ENCODE data around the gene STIMATE.

STIMATE gene

DNA sequence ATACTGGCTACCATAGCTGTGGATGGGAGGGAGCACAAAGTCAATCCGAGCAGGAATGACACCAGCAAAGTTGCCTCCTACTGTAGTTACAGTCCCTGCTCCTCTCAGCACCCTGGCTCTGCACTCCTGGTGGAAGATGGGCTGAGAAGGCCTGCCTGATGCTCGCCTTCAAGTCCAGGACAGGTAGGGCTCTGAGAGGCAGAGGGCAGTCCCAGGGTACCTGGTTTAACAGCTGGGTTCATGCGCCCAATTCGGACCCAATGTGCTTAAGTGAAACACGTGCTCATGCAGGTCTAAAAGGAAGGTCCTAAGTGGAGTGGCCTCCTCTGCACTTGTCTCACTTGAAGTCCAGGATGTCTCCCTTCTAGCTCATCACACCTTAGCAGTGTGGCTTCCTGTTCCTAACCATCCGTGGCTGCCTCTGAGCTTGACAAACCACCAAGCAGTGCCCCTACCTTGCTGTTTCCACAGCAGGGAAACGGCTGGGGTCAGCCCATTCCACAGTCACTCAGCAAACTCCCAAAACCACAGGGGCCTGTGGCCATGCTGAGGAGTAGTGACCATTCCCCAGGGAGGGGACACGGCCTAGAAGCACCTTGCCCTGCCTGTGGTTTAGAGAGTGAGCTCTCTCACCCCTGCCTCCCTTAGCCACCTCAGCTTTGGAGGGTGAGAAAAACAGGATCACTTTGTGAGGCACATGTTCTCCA lies 58.6 kb downstream of the STIMATE start:
- Histone ChIP-seq H3K4me1 (ENCODE audit: control insufficient read depth, insufficient read depth, low read length) (no peaks in the 10 kb centered on the region), H3K9me3 (ENCODE audit: control insufficient read depth, insufficient read depth, low read depth, low read length) (no peaks in the 10 kb centered on the region), H3K36me3 (ENCODE audit: control insufficient read depth in 2 of 2, insufficient read depth in 1 of 2, low read length in 2 of 2) (peaks cover 0 to 46% of the 10 kb centered on the region in 2 experiments; a peak in 1 of 3 replicates), H3K4me3 (ENCODE audit: low read depth, low read length) (no peak overlapping the region), H3K27ac (ENCODE audit: extremely low read depth, low read depth, low read length) (no peak overlapping the region)
- ChIA-PET POLR2A (no interaction called here), CTCF (interaction anchor here (1.1 kb wide), 1 partner anchor 40 kb away, joined by 4 read pairs; no protein-coding TSS in a partner anchor)
- TF ChIP-seq, protein P1, sequence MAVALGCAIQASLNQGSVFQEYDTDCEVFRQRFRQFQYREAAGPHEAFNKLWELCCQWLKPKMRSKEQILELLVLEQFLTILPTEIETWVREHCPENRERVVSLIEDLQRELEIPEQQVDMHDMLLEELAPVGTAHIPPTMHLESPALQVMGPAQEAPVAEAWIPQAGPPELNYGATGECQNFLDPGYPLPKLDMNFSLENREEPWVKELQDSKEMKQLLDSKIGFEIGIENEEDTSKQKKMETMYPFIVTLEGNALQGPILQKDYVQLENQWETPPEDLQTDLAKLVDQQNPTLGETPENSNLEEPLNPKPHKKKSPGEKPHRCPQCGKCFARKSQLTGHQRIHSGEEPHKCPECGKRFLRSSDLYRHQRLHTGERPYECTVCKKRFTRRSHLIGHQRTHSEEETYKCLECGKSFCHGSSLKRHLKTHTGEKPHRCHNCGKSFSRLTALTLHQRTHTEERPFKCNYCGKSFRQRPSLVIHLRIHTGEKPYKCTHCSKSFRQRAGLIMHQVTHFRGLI (tag by site-specific recombination; IDR thresholded peaks at IDR 0.05), result no peak
- no peak for TF ChIP-seq ZNF175 (tag by site-specific recombination; IDR thresholded peaks at IDR 0.05)
- TF ChIP-seq ZIC2 (tag by site-specific recombination; IDR thresholded peaks at IDR 0.05), result peak; percentile 45
- TF ChIP-seq, protein P2, sequence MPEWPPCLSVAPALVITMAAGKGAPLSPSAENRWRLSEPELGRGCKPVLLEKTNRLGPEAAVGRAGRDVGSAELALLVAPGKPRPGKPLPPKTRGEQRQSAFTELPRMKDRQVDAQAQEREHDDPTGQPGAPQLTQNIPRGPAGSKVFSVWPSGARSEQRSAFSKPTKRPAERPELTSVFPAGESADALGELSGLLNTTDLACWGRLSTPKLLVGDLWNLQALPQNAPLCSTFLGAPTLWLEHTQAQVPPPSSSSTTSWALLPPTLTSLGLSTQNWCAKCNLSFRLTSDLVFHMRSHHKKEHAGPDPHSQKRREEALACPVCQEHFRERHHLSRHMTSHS (tag by site-specific recombination; IDR thresholded peaks at IDR 0.05), result no peak

DNA sequence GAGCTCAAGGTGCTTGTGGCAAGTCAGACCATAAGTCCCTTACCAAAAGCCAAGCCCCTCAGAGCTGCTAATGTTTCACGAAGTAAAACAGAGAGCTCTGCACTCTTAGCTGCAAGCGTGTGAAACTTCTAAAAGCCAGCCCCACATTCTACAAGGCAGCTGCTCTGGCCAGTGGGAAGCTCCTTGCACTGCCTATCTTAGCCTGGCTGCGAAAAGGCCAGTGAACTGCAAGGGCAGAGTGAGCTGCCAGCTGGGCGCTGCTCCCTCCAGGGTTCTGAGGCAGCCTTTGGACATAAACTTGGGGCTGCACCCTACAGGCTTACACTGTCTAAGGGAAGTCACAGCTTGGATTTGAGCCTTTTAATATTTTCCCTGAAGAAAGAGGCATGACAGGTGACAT lies 60.4 kb downstream of the STIMATE start:
- H3K4me3 ChIP-seq (ENCODE audit: low read depth, low read length), result no peak overlapping the region
- peaks cover under 1% of the 10 kb centered on the region; the same call in 1 of the 2 replicates for H3K4me1 ChIP-seq (ENCODE audit: control insufficient read depth, insufficient read depth, low read length)
- TF ChIP-seq, protein P3, sequence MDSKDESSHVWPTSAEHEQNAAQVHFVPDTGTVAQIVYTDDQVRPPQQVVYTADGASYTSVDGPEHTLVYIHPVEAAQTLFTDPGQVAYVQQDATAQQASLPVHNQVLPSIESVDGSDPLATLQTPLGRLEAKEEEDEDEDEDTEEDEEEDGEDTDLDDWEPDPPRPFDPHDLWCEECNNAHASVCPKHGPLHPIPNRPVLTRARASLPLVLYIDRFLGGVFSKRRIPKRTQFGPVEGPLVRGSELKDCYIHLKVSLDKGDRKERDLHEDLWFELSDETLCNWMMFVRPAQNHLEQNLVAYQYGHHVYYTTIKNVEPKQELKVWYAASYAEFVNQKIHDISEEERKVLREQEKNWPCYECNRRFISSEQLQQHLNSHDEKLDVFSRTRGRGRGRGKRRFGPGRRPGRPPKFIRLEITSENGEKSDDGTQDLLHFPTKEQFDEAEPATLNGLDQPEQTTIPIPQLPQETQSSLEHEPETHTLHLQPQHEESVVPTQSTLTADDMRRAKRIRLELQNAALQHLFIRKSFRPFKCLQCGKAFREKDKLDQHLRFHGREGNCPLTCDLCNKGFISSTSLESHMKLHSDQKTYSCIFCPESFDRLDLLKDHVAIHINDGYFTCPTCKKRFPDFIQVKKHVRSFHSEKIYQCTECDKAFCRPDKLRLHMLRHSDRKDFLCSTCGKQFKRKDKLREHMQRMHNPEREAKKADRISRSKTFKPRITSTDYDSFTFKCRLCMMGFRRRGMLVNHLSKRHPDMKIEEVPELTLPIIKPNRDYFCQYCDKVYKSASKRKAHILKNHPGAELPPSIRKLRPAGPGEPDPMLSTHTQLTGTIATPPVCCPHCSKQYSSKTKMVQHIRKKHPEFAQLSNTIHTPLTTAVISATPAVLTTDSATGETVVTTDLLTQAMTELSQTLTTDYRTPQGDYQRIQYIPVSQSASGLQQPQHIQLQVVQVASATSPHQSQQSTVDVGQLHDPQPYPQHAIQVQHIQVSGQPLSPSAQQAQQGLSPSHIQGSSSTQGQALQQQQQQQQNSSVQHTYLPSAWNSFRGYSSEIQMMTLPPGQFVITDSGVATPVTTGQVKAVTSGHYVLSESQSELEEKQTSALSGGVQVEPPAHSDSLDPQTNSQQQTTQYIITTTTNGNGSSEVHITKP (tag by site-specific recombination; IDR thresholded peaks at IDR 0.05), result no peak
- TF ChIP-seq, protein P4, sequence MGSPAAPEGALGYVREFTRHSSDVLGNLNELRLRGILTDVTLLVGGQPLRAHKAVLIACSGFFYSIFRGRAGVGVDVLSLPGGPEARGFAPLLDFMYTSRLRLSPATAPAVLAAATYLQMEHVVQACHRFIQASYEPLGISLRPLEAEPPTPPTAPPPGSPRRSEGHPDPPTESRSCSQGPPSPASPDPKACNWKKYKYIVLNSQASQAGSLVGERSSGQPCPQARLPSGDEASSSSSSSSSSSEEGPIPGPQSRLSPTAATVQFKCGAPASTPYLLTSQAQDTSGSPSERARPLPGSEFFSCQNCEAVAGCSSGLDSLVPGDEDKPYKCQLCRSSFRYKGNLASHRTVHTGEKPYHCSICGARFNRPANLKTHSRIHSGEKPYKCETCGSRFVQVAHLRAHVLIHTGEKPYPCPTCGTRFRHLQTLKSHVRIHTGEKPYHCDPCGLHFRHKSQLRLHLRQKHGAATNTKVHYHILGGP (tag by site-specific recombination; IDR thresholded peaks at IDR 0.05), result no peak
- TF ChIP-seq, protein P5, sequence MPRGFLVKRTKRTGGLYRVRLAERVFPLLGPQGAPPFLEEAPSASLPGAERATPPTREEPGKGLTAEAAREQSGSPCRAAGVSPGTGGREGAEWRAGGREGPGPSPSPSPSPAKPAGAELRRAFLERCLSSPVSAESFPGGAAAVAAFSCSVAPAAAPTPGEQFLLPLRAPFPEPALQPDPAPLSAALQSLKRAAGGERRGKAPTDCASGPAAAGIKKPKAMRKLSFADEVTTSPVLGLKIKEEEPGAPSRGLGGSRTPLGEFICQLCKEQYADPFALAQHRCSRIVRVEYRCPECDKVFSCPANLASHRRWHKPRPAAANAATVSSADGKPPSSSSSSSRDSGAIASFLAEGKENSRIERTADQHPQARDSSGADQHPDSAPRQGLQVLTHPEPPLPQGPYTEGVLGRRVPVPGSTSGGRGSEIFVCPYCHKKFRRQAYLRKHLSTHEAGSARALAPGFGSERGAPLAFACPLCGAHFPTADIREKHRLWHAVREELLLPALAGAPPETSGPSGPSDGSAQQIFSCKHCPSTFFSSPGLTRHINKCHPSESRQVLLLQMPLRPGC (tag by site-specific recombination; IDR thresholded peaks at IDR 0.05), result no peak
- TF ChIP-seq KLF1 (tag by site-specific recombination; IDR thresholded peaks at IDR 0.05) (no peak), TRIM28 (IDR thresholded peaks at IDR 0.05; ENCODE audit: borderline replicate concordance, low read length) (no peak), ZNF501 (tag by site-specific recombination; IDR thresholded peaks at IDR 0.05) (no peak), ZNF558 (tag by site-specific recombination; IDR thresholded peaks at IDR 0.05) (no peak), ZNF133 (tag by site-specific recombination; IDR thresholded peaks at IDR 0.05) (no peak), GLIS1 (tag by site-specific recombination; IDR thresholded peaks at IDR 0.05) (no peak), ZNF114 (tag by site-specific recombination; IDR thresholded peaks at IDR 0.05) (no peak), ZNF473 (tag by site-specific recombination; IDR thresholded peaks at IDR 0.05) (no peak), ZNF530 (tag by site-specific recombination; IDR thresholded peaks at IDR 0.05; ENCODE audit: low read depth) (no peak)
- TF ChIP-seq, protein P6, sequence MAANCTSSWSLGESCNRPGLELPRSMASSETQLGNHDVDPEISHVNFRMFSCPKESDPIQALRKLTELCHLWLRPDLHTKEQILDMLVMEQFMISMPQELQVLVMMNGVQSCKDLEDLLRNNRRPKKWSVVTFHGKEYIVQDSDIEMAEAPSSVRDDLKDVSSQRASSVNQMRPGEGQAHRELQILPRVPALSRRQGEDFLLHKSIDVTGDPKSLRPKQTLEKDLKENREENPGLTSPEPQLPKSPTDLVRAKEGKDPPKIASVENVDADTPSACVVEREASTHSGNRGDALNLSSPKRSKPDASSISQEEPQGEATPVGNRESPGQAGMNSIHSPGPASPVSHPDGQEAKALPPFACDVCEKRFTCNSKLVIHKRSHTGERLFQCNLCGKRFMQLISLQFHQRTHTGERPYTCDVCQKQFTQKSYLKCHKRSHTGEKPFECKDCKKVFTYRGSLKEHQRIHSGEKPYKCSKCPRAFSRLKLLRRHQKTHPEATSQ (tag by site-specific recombination; IDR thresholded peaks at IDR 0.05), result no peak
- no peak overlapping the region for H3K27ac ChIP-seq (ENCODE audit: extremely low read depth, low read depth, low read length)
- no peaks in the 10 kb centered on the region for H3K9me3 ChIP-seq (ENCODE audit: control insufficient read depth, insufficient read depth, low read depth, low read length)
- ChIA-PET CTCF (interaction anchor here (0.8 kb wide), 1 partner anchor 36 kb away, joined by 3 read pairs; no protein-coding TSS in a partner anchor), POLR2A (no interaction called here)
- peaks cover 0 to 37% of the 10 kb centered on the region in 2 experiments; a peak in 1 of 3 replicates for H3K36me3 ChIP-seq (ENCODE audit: control insufficient read depth in 2 of 2, insufficient read depth in 1 of 2, low read length in 2 of 2)

Data from HEK293 (cell line).